ENCODE data around the gene PTPRG. TPM values are rescaled to one million over a fixed set of nuclear protein-coding genes. Genes with fewer than 3 reads are reported as not detected.
"Not testable (repeated sequence)": the region's sequence is repeated elsewhere in the genome, so short reads cannot be mapped to it uniquely, and the experiment has no call there.

The PTPRG gene
- total RNA-seq, 1 donor from 2014 or later, result 124 TPM

DNA sequence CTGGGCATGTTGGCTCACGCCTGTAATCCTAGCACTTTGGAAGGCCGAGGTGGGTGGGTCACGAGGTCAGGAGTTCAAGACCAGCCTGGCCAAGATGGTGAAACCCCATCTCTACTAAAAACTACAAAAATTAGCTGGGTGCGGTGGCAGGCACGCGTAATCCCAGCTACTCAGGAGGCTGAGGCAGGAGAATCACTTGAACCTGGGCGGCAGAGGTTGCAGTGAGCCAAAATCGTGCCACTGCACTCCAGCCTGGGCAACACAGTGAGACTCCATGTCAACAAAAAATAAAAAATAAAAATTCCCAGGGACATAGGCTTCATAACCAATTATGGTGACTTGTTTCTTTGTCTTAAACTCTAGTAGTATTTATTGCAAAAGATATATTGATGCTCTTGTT, 155.3 kb downstream of the PTPRG start:
- not testable (repeated sequence) for DNase-seq (ENCODE audit: low spot score)

DNA sequence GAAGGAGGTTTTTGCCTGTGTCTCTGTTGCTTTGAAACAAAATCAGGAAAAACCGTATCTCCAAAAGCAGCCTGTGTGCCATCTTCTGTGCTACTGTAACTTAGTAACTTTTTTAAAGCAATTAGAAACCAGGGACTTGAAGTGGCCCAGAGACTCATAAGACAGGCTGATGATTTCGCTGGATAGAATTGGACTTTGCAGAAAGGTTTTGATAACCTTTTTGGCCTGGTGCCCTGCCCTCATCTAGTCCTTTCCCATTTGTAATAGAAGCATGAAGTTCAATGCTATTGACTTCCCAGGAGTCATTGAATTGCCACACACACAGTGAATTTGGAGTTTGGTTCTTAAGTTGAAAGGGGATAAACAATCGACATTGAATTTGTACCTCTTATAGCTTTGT, 157.2 kb downstream of the PTPRG start:
- DNase-seq (ENCODE audit: low spot score), result no peak

DNA sequence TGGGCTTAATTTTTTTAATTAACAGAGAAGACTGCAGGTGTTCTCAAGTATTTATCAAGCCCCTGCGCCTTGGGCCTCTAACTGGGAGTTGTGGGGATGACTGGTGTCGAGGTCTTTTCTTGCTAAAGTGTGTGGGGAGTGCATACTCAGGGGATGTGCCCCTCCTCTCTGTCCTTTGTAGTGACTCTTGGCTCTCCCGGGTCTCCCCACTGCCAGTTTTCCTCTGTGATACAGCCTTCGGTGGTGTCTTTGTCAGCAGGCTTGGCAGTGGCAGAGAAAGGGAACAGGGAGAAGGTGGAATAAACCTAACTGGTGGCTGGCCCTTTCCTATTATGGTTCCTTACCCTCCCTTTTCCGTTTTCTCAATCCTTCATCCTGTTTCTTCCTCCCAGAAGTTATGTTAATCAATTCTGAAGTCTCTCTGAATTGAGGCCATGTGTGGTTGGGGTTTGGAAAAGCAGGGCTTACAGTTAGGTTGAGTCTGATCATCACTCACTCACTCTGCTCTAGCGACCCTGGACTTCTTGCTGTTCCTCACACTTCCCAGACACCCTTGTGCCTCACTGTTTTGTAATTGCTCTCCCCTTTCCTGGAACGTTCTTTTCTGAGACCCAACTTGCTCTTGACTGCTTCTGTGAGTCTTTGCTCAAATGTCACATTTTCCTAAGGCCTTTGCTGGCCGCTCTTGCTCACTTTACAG, 158.1 kb downstream of the PTPRG start:
- no peak for DNase-seq (ENCODE audit: low spot score)

GRCh38 chr3:61723038-61723437, 161.7 kb downstream of the PTPRG start:
- DNase-seq (ENCODE audit: low spot score), result no peak

- no peak for DNase-seq (ENCODE audit: low spot score)
Observed at GRCh38 chr3:61724183-61724582, 162.8 kb downstream of the PTPRG start.

- no peak for DNase-seq (ENCODE audit: low spot score)
Observed at GRCh38 chr3:61724801-61725200, 163.4 kb downstream of the PTPRG start.

- DNase-seq (ENCODE audit: low spot score), result no peak
Observed at GRCh38 chr3:61725851-61726333, 164.5 kb downstream of the PTPRG start.

DNA sequence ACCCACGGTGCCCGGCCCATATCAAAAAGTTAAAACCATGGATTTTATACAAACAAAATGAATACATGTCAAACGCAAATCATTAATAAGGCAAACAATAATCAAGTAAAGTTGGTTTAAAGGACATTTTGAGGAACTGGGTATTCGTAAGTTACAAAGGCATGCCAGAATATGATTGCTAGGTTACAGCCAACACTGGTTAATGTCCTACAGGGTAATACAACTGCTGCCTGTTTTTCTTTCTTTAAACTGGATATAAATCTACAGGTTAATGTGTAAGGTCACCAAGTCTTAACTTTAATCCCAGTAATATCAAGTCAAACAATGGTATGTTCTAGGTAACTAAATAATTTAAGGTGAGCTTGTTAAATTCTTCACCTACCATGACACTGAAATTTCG, 166.1 kb downstream of the PTPRG start:
- DNase-seq (ENCODE audit: low spot score), result no peak

DNA sequence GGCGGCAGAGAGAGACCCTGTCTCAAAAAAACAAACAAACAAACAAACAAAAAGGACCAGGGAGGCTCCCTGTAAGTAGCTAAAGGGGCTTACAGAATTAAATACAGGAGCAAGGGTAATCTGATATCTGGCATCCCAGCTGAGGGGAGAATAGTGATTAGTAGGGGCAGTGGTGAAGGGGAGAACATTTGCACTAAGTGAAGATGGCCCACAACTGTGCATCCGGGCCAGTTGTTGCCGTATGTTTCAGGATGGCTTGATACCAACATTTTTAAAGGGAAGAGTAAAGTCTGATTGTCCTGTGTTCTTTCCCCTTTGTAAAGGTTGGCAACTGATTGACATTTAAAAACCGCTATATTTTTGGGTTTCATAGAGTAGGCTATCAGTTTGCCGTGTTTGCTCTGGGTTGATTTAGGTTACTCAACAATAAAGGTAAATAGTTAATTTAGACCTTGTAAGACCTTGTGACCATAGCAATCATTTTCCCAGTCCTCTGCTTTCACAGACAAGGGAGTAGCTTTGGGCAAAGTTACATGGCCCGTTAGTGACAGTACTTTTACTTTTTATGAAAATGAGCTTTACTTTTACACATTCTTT, 167.8 kb downstream of the PTPRG start:
- no peak for DNase-seq (ENCODE audit: low spot score)

GRCh38 chr3:61730056-61730455, 168.7 kb downstream of the PTPRG start:
- DNase-seq (ENCODE audit: low spot score), result no peak

GRCh38 chr3:61730577-61731231, 169.3 kb downstream of the PTPRG start:
- no peak for DNase-seq (ENCODE audit: low spot score)

GRCh38 chr3:61733000-61733399, 171.6 kb downstream of the PTPRG start:
- DNase-seq (ENCODE audit: low spot score), result no peak

GRCh38 chr3:61733876-61734275, 172.5 kb downstream of the PTPRG start:
- DNase-seq (ENCODE audit: low spot score), result no peak

DNA sequence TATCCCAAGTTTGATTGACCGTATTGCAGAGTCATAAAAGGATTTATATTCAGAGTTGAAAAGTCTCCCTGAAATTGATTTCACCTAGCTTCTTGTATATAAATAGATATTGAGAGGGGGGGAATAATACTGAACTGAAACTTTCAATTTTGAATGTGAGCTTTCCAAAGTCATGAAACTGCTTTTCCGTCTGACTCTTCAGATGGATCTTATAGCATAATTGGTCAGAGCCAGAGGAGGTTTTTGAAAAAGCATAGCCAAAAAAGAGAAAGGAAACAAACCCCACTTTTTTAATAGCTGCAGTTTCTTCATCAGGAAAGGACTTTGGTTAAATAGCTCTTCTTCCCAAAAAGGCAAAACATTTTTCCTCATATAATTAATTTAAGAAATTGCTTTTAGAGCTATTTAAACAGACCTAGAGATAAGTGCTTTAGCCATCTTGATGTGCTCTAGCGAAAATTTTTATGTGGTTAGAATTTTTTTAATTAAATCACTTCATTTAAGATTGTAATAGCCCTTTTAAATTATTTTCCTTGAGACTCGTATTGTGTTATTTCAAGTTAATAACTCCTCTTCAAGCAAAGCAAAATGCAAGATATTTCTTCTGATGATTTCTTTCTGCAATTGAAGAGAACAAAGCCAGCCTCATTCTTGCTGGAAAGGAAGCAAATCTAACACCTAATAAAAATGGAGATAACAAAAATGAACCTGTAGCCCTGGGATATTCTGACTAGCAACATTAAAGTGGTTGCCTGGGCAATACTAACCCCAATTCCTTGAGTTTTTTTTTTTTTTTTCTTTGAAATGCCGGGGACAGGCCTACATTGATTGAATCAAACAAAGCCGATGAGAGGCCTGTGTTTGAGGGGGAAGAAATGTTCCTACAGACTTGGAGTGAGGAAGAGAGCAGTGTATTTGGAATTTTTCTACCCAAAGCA, 173.6 kb downstream of the PTPRG start:
- DNase-seq (ENCODE audit: low spot score), result no peak

- no peak for DNase-seq (ENCODE audit: low spot score)
Observed at GRCh38 chr3:61736506-61736905, 175.1 kb downstream of the PTPRG start.

DNA sequence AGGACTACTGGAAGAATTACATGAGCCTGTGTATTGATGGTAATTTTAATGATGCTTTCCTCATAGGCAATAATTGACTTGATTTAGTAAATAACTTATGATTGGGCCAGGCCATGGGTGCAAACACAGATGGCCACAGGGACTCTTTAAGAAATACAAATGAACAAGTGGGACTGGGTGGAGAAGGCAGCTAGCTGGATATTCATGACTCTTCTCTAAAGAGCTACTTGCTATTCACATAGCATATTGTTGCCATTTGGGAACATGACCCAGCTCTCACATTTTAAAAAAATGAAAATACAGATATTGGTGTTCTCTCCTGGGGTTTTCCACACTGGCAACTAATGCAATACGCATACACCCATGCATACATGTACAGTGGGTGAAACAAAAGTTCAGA, 178.3 kb downstream of the PTPRG start:
- no peak for DNase-seq (ENCODE audit: low spot score)

- DNase-seq (ENCODE audit: low spot score), result no peak
Observed at GRCh38 chr3:61740494-61740893, 179.1 kb downstream of the PTPRG start.

GRCh38 chr3:61741551-61741950, 180.2 kb downstream of the PTPRG start:
- no peak for DNase-seq (ENCODE audit: low spot score)

DNA sequence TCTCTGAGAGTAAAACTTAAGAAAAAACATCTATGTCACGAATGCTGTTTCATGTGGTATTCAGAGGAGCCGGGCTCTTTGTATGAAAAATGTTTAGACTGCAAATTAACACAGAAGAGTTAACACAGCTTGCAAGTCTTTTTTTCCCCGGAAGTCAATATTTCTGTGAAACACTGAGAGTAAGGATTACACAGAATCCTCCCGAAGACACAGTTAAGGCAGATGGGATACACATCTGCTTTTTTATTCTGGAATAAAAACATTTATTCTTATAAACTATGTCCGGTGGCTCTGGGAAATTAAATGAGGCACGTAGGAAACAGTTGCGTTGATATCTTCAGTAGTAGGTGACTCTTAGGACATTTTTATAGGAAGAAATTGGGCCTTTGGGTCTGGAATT, 180.6 kb downstream of the PTPRG start:
- no peak for DNase-seq (ENCODE audit: low spot score)

GRCh38 chr3:61743067-61743466, 181.7 kb downstream of the PTPRG start:
- no peak for DNase-seq (ENCODE audit: low spot score)

DNA sequence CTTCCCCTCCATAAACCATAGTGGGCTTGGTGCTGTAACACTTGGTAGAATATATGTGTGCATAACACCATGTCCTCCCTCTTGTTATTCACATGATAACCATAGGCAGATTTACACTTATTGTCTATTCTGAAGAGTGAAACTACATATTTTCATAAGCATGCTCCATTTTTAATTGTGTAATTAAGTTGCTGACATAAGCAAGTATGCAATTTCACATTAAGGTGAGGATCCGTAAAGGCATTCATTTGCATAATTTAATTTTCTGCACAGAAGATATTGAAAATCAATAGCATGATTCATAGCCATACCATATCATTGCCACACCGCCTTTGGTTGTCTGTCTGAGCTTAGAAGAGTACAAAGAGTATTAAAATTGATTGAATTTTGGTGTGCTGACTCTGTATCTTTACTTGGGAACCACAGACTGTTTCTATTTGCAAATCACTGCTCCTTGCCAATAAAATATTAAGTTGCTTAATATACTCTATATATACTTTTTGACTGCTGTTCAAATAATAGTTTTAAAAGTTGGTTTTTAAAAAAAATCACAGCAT, 182.4 kb downstream of the PTPRG start:
- DNase-seq (ENCODE audit: low spot score), result no peak
